Activated T-cell treated with anti-CD3 and anti-CD28 coated beads, Interleukin-2, amount 50 U/mL, for 24 hours (primary cell): ENCODE measurements around the gene PLA2G4D.

Experiments
- DNase-seq: peaks from one replicate; pipeline ENCODE4 v3.0.0-alpha.2; 2020
- H3K27ac Mint-ChIP-seq: 2 replicates; pipeline ENCODE4 v1.8.0; 2020; ENCODE audit warnings: mild to moderate bottlenecking, mixed read lengths
- H3K27me3 Mint-ChIP-seq: 2 replicates; pipeline ENCODE4 v1.8.0; 2020; ENCODE audit warnings: mixed read lengths
- H3K36me3 Mint-ChIP-seq: 2 replicates; pipeline ENCODE4 v1.8.0; 2020; ENCODE audit warnings: low read depth, mixed read lengths
- H3K4me1 Mint-ChIP-seq: 2 replicates; pipeline ENCODE4 v1.8.0; 2020; ENCODE audit warnings: low read depth, mixed read lengths
- H3K4me3 Mint-ChIP-seq: 2 replicates; pipeline ENCODE4 v1.8.0; 2020; ENCODE audit warnings: mild to moderate bottlenecking, moderate library complexity, mixed read lengths
- H3K9me3 Mint-ChIP-seq: 2 replicates; pipeline ENCODE4 v1.8.0; 2020; ENCODE audit warnings: mixed read lengths

Gene PLA2G4D

GRCh38 chr15:42046597-42046996, 47.8 kb downstream of the PLA2G4D start:
- no peaks in the 10 kb centered on the region for H3K4me1 Mint-ChIP-seq

DNA sequence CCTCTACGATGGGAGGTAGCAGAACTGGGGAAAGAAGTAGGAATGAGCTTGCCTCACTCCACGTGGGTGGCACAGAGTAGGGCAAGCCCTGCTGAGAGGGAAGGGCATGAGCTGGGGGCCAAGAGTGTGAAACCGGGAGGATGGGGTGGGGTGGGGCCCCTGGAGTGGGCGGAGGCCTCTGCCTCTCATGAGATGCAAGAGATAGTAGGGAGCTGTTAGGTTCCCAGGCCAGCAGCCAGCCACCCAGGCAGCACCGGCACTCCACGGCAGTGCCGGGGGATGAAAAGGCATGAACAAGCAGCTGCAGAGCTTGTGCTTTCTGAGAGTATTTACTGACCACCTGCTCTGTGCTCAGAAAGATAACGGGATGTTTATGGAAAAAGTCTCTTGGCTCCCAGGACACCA, 49.1 kb downstream of the PLA2G4D start:
- no peak for DNase-seq
- H3K4me3 Mint-ChIP-seq, result no peak overlapping the region
- H3K27ac Mint-ChIP-seq, result no peak overlapping the region

More at GRCh38 chr15:42046597-42046996, 47.8 kb downstream of the PLA2G4D start:
- no peaks in the 10 kb centered on the region for H3K36me3 Mint-ChIP-seq
- no peak for DNase-seq
- no peak overlapping the region for H3K4me3 Mint-ChIP-seq
- H3K27ac Mint-ChIP-seq, result no peak overlapping the region
- H3K27me3 Mint-ChIP-seq, result no peaks in the 10 kb centered on the region
- H3K9me3 Mint-ChIP-seq, result no peaks in the 10 kb centered on the region

DNA sequence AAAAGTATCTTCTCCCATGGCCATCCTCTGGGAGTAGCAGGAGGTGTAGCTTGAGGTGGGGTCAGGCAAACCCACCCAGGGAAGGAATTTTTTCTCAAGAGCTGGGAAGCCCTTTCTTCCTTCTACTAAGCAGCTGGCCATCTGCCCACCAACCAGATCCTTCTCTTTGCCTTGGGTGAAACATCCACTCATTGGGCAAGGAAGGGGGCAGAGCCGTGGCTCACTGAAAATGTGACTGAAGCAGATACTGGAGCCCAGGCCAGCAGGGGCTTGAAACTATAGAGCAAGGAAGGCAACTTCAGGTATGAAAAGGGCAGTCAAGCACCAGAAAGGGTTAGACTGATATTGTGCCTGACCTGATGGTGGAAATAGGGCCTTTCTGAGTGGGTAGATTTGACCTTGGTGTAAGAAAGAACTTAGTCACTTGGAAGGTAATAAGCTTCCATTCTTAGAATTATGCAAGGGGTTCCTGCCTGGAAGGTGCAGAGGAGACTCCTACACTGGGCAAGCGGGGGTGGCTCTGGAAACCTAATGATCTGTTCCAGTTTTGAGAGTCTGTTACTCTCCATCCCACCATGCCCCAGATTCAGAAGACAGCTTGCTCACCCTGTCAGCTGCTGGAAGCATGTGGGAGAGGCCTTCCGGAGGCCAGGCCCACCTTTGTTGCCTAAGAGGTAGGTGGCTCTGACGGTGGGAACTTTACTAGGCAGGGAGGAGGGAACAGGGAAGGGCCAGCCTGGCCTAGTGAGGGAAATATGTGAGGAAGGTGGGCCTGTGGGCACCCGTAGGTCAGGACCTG, 51.6 kb downstream of the PLA2G4D start:
- no peak for DNase-seq
- no peak overlapping the region for H3K4me3 Mint-ChIP-seq
- H3K27ac Mint-ChIP-seq, result peak overlapping the region; percentile 22
- no peaks in the 10 kb centered on the region for H3K27me3 Mint-ChIP-seq
- H3K36me3 Mint-ChIP-seq, result no peaks in the 10 kb centered on the region
- H3K9me3 Mint-ChIP-seq, result no peaks in the 10 kb centered on the region
- no peaks in the 10 kb centered on the region for H3K4me1 Mint-ChIP-seq

More for the DNA sequence above, 49.1 kb downstream of the PLA2G4D start:
- H3K4me1 Mint-ChIP-seq, result no peaks in the 10 kb centered on the region
- no peaks in the 10 kb centered on the region for H3K27me3 Mint-ChIP-seq
- H3K36me3 Mint-ChIP-seq, result no peaks in the 10 kb centered on the region
- no peaks in the 10 kb centered on the region for H3K9me3 Mint-ChIP-seq

DNA sequence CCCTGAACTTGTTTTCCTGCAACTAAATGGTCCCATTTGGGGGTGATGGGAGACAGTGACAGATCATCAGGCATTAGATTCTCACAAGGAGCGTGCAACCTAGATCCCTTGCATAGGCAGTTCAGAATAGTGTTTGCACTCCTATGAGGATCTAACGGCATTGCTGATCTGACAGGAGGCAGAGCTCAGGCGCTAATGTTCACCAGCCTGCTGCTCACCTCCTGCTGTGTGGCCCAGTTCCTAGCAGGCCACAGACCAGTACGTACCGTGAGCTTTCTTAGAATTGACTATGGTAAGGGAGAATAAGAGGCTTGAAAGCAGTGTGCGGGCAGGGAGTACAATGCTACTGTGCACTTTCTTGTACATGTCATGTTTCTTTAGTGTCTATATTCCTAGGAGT, 56.0 kb downstream of the PLA2G4D start:
- H3K27ac Mint-ChIP-seq, result no peak overlapping the region
- no peaks in the 10 kb centered on the region for H3K27me3 Mint-ChIP-seq
- H3K4me1 Mint-ChIP-seq, result peaks cover 8% of the 10 kb centered on the region
- H3K4me3 Mint-ChIP-seq, result no peak overlapping the region
- no peak for DNase-seq
- H3K36me3 Mint-ChIP-seq, result no peaks in the 10 kb centered on the region
- no peaks in the 10 kb centered on the region for H3K9me3 Mint-ChIP-seq

DNA sequence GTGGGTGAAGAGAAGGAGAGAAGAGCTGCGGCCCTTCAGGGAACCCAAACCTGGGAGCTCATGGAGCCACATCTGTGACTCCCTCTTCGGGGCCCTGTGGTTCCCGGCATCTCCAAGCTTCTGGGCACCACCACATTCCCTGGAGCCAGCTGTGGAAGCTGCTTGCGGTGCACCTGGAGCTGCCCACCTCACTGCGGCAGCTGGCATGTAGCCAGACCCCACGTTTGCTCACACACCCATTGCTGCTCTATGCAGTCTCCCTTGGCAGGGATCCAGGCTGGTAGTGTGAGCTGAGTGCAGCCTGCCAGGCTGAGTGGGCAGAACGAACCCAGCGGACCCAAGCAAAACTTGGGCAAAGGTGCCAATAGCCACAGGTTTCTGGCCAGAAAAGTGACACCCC, 56.7 kb downstream of the PLA2G4D start:
- no peaks in the 10 kb centered on the region for H3K27me3 Mint-ChIP-seq
- H3K36me3 Mint-ChIP-seq, result no peaks in the 10 kb centered on the region
- H3K4me1 Mint-ChIP-seq, result peaks cover 10% of the 10 kb centered on the region
- no peak overlapping the region for H3K4me3 Mint-ChIP-seq
- no peak overlapping the region for H3K27ac Mint-ChIP-seq
- H3K9me3 Mint-ChIP-seq, result no peaks in the 10 kb centered on the region
- DNase-seq, result no peak

GRCh38 chr15:42036966-42037365, 57.4 kb downstream of the PLA2G4D start:
- Mint-ChIP-seq H3K9me3 (no peaks in the 10 kb centered on the region), H3K4me3 (no peak overlapping the region), H3K27ac (no peak overlapping the region), H3K27me3 (no peaks in the 10 kb centered on the region), H3K4me1 (peaks cover 10% of the 10 kb centered on the region), H3K36me3 (no peaks in the 10 kb centered on the region)
- no peak for DNase-seq

DNA sequence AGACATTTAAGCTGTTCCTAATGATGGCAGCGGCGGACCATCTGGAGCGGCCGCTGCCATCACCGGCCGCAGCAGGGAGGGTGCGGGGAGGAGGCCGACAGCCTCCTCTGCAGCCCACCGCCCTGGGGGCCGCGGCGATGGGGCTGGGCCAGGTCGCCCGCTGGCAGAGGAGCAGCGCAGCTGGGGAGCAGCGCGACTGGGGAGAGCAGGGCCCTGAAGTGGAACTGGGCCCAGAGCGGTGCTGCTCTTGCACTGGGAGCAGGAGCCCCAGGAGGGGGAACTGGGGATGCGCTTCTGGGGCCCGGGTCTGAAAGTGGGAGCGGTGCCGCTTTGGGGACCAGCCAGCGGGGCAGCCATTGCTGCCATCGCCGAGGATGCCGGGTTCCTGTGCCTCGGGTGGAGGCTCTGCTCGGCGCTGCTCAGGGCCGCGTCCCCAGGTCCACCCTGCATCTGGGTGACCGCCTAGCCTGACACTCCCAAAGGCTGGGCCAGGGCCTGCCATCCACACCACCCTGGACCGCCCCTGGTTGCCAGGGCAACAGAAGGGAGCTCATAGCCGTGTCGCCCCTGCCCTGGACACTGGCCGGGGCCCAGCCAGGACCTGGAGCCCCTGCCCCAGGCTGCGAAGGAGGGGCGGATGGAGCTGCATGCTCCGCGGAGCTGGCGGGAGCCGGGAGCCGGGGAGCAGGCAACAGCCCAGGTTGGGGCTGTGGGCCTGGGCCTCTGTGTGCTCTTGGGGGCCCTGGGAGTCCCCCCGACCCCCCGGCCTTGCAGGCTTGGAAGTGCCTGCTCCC, 58.1 kb downstream of the PLA2G4D start:
- H3K27ac Mint-ChIP-seq, result no peak overlapping the region
- H3K4me3 Mint-ChIP-seq, result no peak overlapping the region
- DNase-seq, result no peak
- no peaks in the 10 kb centered on the region for H3K27me3 Mint-ChIP-seq
- H3K36me3 Mint-ChIP-seq, result no peaks in the 10 kb centered on the region
- H3K4me1 Mint-ChIP-seq, result peaks cover 10% of the 10 kb centered on the region
- no peaks in the 10 kb centered on the region for H3K9me3 Mint-ChIP-seq

- Mint-ChIP-seq H3K36me3 (no peaks in the 10 kb centered on the region), H3K9me3 (no peaks in the 10 kb centered on the region), H3K4me3 (no peak overlapping the region), H3K27ac (no peak overlapping the region), H3K4me1 (peaks cover 10% of the 10 kb centered on the region), H3K27me3 (no peaks in the 10 kb centered on the region)
- DNase-seq, result no peak
These were observed 59.0 kb downstream of the PLA2G4D start for GRCh38 chr15:42035435-42035761.

GRCh38 chr15:42034628-42035434, 59.5 kb downstream of the PLA2G4D start:
- Mint-ChIP-seq H3K27me3 (no peaks in the 10 kb centered on the region), H3K27ac (no peak overlapping the region), H3K4me3 (no peak overlapping the region), H3K4me1 (peaks cover 10% of the 10 kb centered on the region), H3K36me3 (no peaks in the 10 kb centered on the region), H3K9me3 (no peaks in the 10 kb centered on the region)
- no peak for DNase-seq

DNA sequence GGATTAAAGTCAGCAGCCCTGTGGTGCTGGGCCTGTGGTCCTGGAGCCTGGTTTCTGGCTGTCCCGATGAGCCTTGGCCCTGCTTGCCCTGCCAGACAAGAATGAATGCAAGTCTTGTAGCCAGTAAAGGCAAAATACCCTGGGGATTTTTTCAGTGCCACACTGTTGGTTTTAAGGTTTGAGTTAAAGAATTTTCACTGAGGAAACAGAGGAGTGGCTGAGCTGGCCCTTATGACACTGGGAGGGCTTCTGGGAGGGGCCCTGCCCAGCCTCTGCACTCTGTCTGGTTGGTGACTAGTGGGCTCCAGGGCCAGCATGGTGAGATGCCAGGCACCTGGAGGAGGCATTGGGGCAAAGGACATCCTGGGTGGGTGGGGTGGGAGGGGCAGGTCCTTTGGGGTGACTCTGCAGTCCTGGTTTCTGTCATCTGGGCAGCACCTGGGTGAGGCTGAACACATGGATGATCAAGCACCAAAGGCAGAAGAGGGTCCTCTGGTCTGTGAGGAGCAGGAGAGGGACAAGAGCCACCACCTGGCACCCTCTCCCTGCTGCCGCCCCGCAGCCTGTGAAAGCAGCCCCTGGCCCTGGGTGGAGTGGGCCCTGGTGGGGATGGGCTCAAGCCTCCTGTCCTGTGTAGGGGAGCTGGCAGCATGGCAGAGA, 61.0 kb downstream of the PLA2G4D start:
- Mint-ChIP-seq H3K4me1 (peaks cover 10% of the 10 kb centered on the region), H3K27me3 (no peaks in the 10 kb centered on the region), H3K9me3 (no peaks in the 10 kb centered on the region), H3K4me3 (no peak overlapping the region), H3K27ac (no peak overlapping the region), H3K36me3 (no peaks in the 10 kb centered on the region)
- DNase-seq, result no peak

- no peaks in the 10 kb centered on the region for H3K9me3 Mint-ChIP-seq
- no peak for DNase-seq
- H3K4me1 Mint-ChIP-seq, result peaks cover 10% of the 10 kb centered on the region
- no peak overlapping the region for H3K27ac Mint-ChIP-seq
- H3K36me3 Mint-ChIP-seq, result no peaks in the 10 kb centered on the region
- no peak overlapping the region for H3K4me3 Mint-ChIP-seq
- H3K27me3 Mint-ChIP-seq, result no peaks in the 10 kb centered on the region
These were observed 61.8 kb downstream of the PLA2G4D start for GRCh38 chr15:42032376-42033213.

DNA sequence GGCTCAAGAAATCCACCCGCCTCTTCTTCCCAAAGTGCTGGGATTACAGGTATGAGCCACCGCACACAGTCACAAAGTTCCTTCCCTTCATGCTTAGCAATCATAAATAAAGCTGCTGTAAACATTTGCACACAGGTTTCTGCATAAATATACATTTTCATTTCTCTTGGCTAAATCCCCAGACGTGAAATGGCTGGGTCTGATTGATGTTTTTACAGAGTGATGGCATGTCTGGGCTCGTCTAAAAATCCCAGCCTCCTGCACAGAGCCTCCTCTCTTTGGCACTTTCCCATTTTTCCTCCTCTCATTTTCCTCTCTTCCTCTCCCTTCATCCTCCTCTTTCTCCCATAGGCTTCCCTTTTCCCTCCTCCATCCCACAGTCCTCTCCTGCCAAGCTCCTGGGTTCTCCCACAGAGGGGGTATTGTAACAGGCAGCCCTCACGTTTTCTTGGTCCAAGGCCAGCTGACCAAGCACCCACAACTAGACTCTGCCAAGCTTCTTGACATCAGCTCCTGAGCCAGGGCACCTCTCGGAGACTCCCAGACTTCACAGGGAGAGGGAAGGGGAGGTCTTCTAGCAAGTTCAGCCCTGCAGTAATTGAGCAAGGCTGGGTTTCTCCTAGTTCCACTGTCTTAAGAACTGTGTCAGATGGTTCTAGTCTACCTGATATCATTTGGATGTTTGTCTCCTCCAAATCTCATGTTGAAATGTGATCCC, 63.0 kb downstream of the PLA2G4D start:
- no peak for DNase-seq
- Mint-ChIP-seq H3K27me3 (no peaks in the 10 kb centered on the region), H3K4me3 (no peak overlapping the region), H3K9me3 (no peaks in the 10 kb centered on the region), H3K27ac (no peak overlapping the region), H3K36me3 (no peaks in the 10 kb centered on the region), H3K4me1 (peaks cover 10% of the 10 kb centered on the region)

DNA sequence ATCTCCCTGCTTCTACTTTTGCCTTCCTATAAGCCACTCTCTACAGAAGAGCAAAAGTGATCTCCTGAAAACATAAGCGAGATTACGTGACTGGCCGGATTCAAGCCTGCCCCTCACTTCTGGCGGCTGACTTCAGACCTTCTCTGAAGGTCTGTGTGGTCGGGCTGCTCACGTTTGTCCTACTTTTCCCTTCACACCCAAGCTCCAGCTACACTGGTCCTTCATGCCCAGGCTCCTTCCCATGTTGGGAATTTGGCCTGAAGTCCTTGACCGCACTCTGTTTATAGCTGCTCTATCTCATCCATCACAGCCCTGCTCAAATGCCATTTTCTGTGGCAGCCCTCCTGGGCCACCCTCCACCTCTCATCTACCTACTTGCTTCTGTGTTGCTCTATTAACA, 66.8 kb downstream of the PLA2G4D start:
- no peaks in the 10 kb centered on the region for H3K27me3 Mint-ChIP-seq
- no peaks in the 10 kb centered on the region for H3K9me3 Mint-ChIP-seq
- H3K4me3 Mint-ChIP-seq, result no peak overlapping the region
- H3K4me1 Mint-ChIP-seq, result no peaks in the 10 kb centered on the region
- no peaks in the 10 kb centered on the region for H3K36me3 Mint-ChIP-seq
- DNase-seq, result no peak
- no peak overlapping the region for H3K27ac Mint-ChIP-seq
